Uterus (tissue), 4 donors: ENCODE measurements around the gene ZP2. TPM values are rescaled to one million over a fixed set of nuclear protein-coding genes. Genes with fewer than 3 reads are reported as not detected.

Source experiments
- DNase-seq, 2 donors: peaks; one replicate each; pipeline ENCODE4 v3.0.0-alpha.2; 2019 to 2020
- H3K27ac ChIP-seq, 2 donors: fragments of 200-600 bp; sonication (generic); 1 replicate in 1 of 2; 2 replicates in 1 of 2; pipeline ENCODE4 v1.5.1; 2016 to 2018
- H3K27me3 ChIP-seq, 2 donors: fragments of 200-600 bp; sonication (generic); one replicate each; pipeline ENCODE4 v1.5.1; 2018 to 2019; ENCODE audit warnings: control low read depth in 1 of 2
- H3K36me3 ChIP-seq, 2 donors: fragments of 200-600 bp; sonication (generic); one replicate each; pipeline ENCODE4 v1.5.1; 2019; ENCODE audit warnings: control low read depth in 1 of 2
- H3K4me1 ChIP-seq, 2 donors: fragments of 200-600 bp; sonication (generic); one replicate each; pipeline ENCODE4 v1.5.1; 2018 to 2019; ENCODE audit warnings: control low read depth in 1 of 2
- H3K4me3 ChIP-seq, 2 donors: fragments of 200-600 bp; sonication (generic); 1 replicate in 1 of 2; 2 replicates in 1 of 2; pipeline ENCODE4 v1.5.1; 2018 to 2019; ENCODE audit warnings: mild to moderate bottlenecking in 1 of 2
- H3K9me3 ChIP-seq, 2 donors: fragments of 200-600 bp; sonication (generic); one replicate each; pipeline ENCODE4 v1.5.1; 2019; ENCODE audit warnings: control low read depth in 1 of 2
- POLR2A ChIP-seq, 2 donors: fragments of 450-650 bp; IDR thresholded peaks; one replicate each; pipeline ENCODE4 v1.6.1; 2016; ENCODE audit warnings: antibody characterized with exemption in 2 of 2, mild to moderate bottlenecking in 1 of 2, moderate library complexity in 1 of 2
- intact Hi-C: fragments of 100-400 bp; cut with DNase I; formaldehyde crosslinking; loops from one replicate; pipeline ENCODE4 v1.15.1; 2023; ENCODE audit warnings: low total_unique reads
- total RNA-seq, 4 donors: library from RNA; depleted of rRNA in 3 of 4; stranded (reverse); fragments of >200 nt in 3 of 4; gene quantifications; one replicate each; pipeline versions ENCODE4 v1.1.0 to v1.2.4, GENCODE V29; 2014 to 2023
- TF ChIP-seq, protein P1 (sequence below), 4 experiments: fragments of 200-600 bp in 2 of 4; fragments of 450-650 bp in 2 of 4; sonication (generic) in 2 of 4; IDR thresholded peaks; one replicate each; pipeline ENCODE4 v1.5.1; 2016 to 2019; ENCODE audit warnings: antibody characterized with exemption in 4 of 4, mild to moderate bottlenecking in 2 of 4, moderate library complexity in 1 of 4
- donor health status: DM: yes; HTN: yes; CAD: no.

Gene ZP2
- total RNA-seq, 4 donors from 2014 or later = 3.4 TPM; not detected in 3

GRCh38 chr16:21224800-21225199 is 13.4 kb upstream of the ZP2 start:
- Histone ChIP-seq H3K9me3 (no peaks in the 10 kb centered on the region), H3K4me3 (no peak overlapping the region), H3K4me1 (no peaks in the 10 kb centered on the region), H3K36me3 (no peaks in the 10 kb centered on the region), H3K27me3 (no peaks in the 10 kb centered on the region), H3K27ac (no peak overlapping the region)
- DNase-seq = no peak
- intact Hi-C loops = no loop called here
- TF ChIP-seq, protein P1, sequence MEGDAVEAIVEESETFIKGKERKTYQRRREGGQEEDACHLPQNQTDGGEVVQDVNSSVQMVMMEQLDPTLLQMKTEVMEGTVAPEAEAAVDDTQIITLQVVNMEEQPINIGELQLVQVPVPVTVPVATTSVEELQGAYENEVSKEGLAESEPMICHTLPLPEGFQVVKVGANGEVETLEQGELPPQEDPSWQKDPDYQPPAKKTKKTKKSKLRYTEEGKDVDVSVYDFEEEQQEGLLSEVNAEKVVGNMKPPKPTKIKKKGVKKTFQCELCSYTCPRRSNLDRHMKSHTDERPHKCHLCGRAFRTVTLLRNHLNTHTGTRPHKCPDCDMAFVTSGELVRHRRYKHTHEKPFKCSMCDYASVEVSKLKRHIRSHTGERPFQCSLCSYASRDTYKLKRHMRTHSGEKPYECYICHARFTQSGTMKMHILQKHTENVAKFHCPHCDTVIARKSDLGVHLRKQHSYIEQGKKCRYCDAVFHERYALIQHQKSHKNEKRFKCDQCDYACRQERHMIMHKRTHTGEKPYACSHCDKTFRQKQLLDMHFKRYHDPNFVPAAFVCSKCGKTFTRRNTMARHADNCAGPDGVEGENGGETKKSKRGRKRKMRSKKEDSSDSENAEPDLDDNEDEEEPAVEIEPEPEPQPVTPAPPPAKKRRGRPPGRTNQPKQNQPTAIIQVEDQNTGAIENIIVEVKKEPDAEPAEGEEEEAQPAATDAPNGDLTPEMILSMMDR (IDR thresholded peaks at IDR 0.05) = no peak
- TF ChIP-seq POLR2A (IDR thresholded peaks at IDR 0.05) = no peak

DNA sequence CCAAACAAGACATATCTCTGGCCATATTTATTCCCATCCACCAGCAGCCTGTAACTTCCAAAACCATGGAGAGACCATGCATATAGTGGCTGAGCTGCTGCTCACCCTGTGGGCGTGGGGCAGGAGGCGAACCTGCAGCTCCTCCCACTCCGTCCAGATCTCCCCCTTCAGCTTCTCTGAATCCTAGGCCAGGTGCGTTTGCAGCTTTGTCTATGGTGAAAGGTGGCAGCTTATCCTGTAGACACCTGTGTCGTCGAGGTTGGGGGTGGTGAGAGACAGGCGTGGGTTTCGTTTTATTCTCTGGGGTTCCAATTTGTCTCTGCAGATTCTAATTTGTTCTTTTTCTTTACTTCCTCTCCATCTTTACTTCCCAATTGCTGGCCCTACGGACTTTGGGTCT is 12.4 kb upstream of the ZP2 start:
- H3K4me3 ChIP-seq = no peak overlapping the region

DNA sequence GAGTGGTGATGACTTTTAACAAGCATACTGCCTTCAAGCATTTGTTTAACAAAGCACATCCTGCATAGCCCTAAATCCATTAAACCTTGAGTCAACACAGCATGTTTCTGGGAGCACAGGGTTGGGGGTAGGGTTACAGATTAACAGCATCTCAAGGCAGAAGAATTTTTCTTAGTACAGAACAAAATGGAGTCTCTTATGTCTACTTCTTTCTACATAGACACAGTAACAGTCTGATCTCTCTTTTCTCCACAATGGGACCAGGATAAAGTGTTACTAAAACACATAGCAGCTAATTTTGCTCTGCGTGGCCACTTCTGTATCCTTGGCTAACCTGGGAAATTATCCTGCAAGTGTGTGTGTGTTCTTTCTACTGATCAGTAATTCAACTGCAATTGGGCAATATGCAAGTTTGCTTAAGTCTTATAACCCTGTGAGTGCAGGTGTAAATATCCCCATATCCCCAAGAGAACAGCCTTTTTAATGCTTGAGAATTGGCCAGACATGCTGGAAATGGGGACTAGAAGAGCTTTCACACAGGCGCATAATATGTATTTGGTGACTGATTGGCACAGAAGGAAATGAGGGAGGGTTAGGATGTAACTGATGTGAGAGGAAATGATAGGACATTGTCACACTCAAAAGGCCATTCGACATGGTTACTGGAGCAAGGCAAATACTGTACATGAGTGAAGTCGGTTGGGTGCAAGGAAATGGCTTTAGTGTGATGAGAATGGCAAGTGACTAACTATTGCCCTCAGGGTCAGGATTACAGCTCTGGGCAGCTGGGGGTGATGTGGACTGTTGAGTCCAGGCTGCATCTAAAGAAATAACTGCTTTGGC is 11.3 kb upstream of the ZP2 start:
- intact Hi-C loops = no loop called here
- Histone ChIP-seq H3K4me1 (no peaks in the 10 kb centered on the region), H3K4me3 (no peak overlapping the region), H3K27ac (no peak overlapping the region), H3K36me3 (no peaks in the 10 kb centered on the region), H3K27me3 (no peaks in the 10 kb centered on the region), H3K9me3 (no peaks in the 10 kb centered on the region)
- DNase-seq = no peak
- no peak for TF ChIP-seq POLR2A (IDR thresholded peaks at IDR 0.05)
- TF ChIP-seq, protein P1 (IDR thresholded peaks at IDR 0.05) = no peak

More for the DNA sequence above, 12.4 kb upstream of the ZP2 start:
- DNase-seq = no peak
- TF ChIP-seq, protein P1 (IDR thresholded peaks at IDR 0.05) = no peak
- no peak for TF ChIP-seq POLR2A (IDR thresholded peaks at IDR 0.05)
- intact Hi-C loops = no loop called here
- no peaks in the 10 kb centered on the region for H3K9me3 ChIP-seq
- H3K27ac ChIP-seq = no peak overlapping the region
- H3K4me1 ChIP-seq = no peaks in the 10 kb centered on the region
- H3K36me3 ChIP-seq = no peaks in the 10 kb centered on the region
- no peaks in the 10 kb centered on the region for H3K27me3 ChIP-seq

- intact Hi-C loops = no loop called here
- Histone ChIP-seq H3K27ac (no peak overlapping the region), H3K36me3 (no peaks in the 10 kb centered on the region), H3K4me1 (no peaks in the 10 kb centered on the region), H3K4me3 (no peak overlapping the region), H3K9me3 (no peaks in the 10 kb centered on the region), H3K27me3 (no peaks in the 10 kb centered on the region)
- no peak for TF ChIP-seq POLR2A (IDR thresholded peaks at IDR 0.05)
- TF ChIP-seq, protein P1 (IDR thresholded peaks at IDR 0.05) = no peak
- no peak for DNase-seq
Measured at GRCh38 chr16:21219551-21219950, 8.2 kb upstream of the ZP2 start.

GRCh38 chr16:21218153-21218552 is 6.8 kb upstream of the ZP2 start:
- TF ChIP-seq POLR2A (IDR thresholded peaks at IDR 0.05) = no peak
- TF ChIP-seq, protein P1 (IDR thresholded peaks at IDR 0.05) = no peak

More at GRCh38 chr16:21218153-21218552, 6.8 kb upstream of the ZP2 start:
- Histone ChIP-seq H3K4me1 (no peaks in the 10 kb centered on the region), H3K4me3 (no peak overlapping the region), H3K36me3 (no peaks in the 10 kb centered on the region), H3K9me3 (no peaks in the 10 kb centered on the region), H3K27me3 (no peaks in the 10 kb centered on the region), H3K27ac (no peak overlapping the region)
- intact Hi-C loops = no loop called here
- no peak for DNase-seq
